HG02840 (cell line): Measurements from ENCODE around the gene VSTM2B.
A peak's percentile ranks its signal among the peaks of the same experiment; 100 is the strongest.

Experiments used
- ATAC-seq: cut with Tn5 transposase; IDR thresholded peaks from one replicate; pipeline ENCODE4 v1.9.1; 2021; ENCODE audit warnings: mild to moderate bottlenecking, moderate library complexity, moderate number of reproducible peaks; ENCODE audit not compliant: unreplicated experiment, low FRiP score

VSTM2B gene

GRCh38 chr19:29583196-29583999, 57.6 kb downstream of the VSTM2B start:
- ATAC-seq, result no peak

GRCh38 chr19:29586401-29586800, 60.6 kb downstream of the VSTM2B start:
- ATAC-seq, result no peak

GRCh38 chr19:29587059-29587458, 61.3 kb downstream of the VSTM2B start:
- ATAC-seq, result no peak

- no peak for ATAC-seq
These were observed 61.8 kb downstream of the VSTM2B start for GRCh38 chr19:29587518-29587986.

GRCh38 chr19:29588095-29588494, 62.3 kb downstream of the VSTM2B start:
- no peak for ATAC-seq

GRCh38 chr19:29590278-29590677, 64.5 kb downstream of the VSTM2B start:
- no peak for ATAC-seq

- no peak for ATAC-seq
These were observed 65.9 kb downstream of the VSTM2B start for GRCh38 chr19:29591670-29592069.

GRCh38 chr19:29593869-29594268, 68.1 kb downstream of the VSTM2B start:
- ATAC-seq, result no peak

- ATAC-seq, result no peak
These were observed 70.4 kb downstream of the VSTM2B start for GRCh38 chr19:29596080-29596727.

- no peak for ATAC-seq
These were observed 71.2 kb downstream of the VSTM2B start for GRCh38 chr19:29596885-29597525.

GRCh38 chr19:29598036-29598435, 72.2 kb downstream of the VSTM2B start:
- ATAC-seq, result no peak

GRCh38 chr19:29598496-29598895, 72.7 kb downstream of the VSTM2B start:
- no peak for ATAC-seq

GRCh38 chr19:29603308-29603707, 77.5 kb downstream of the VSTM2B start:
- no peak for ATAC-seq

- peak; percentile 81 for ATAC-seq
These were observed 80.0 kb downstream of the VSTM2B start, which contains the start of gene POP4 for GRCh38 chr19:29605653-29606419. Gene POP4 (plus strand): TSS chr19:29606283. CDS start chr19:29606319, 36 bp downstream.

GRCh38 chr19:29606420-29606747, 80.6 kb downstream of the VSTM2B start:
- peak; percentile 31 for ATAC-seq

- ATAC-seq, result no peak
These were observed 83.8 kb downstream of the VSTM2B start for GRCh38 chr19:29609636-29610035.

GRCh38 chr19:29610213-29610573, 84.4 kb downstream of the VSTM2B start:
- ATAC-seq, result no peak

- peak; percentile 50 for ATAC-seq
These were observed 84.9 kb downstream of the VSTM2B start for GRCh38 chr19:29610574-29611271.

- ATAC-seq, result no peak
These were observed 86.3 kb downstream of the VSTM2B start for GRCh38 chr19:29612121-29612520.
